GM12874 (cell line): ENCODE measurements around the gene LBHD2.

Source experiments
- TF ChIP-seq, protein P1 (sequence below): IDR thresholded peaks from 2 replicates; pipeline ENCODE4 v1.5.1; 2011; ENCODE audit warnings: low read depth, mild to moderate bottlenecking, control low read depth, low read length, moderate library complexity; ENCODE audit not compliant: insufficient read depth

Gene LBHD2

DNA sequence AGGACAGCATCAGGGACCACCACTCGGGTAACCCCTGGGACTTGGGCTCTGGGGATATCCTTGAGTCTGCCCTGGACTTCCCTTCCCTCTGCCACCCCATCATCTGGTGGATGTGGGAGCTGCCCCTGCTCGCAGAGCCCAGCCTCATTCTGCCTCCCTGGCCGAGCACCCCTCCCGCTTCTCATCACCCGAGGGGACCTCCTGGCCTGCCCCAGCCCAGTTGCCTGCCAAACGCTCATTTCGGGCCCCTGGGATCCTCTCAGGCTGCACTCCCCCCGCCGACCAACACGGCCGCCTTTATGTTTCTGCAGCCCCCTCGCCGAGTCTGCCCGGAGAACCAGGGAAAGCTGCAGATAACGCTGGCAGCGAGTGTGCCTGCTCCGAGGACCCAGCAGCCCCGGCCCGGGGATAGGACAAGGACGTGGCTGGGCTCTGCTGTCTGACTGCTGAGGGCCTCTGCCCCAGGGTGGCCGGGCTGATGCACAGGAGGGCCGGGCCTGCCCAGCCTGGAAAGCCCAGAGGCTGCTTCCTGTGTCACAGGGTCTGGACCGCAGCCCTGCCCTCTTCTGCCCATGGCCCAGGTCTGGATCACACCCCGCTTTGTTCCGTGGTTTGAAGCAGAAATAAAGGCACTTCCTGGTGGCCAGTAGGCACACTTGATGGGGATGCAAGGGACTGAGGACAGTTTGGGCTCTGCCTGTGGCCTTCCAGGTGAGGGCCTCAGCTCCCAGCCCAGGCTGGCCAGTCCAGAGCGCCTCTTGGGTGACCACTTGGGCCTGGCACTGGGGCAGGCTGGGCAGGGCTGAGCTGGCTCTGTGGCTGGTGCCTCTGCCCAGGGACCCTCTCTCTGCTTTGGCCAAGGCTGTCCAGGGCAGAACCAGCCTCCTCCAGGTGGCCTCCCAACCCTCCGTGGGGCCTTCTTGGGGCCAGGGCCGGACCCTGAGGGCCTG, 5.7 kb downstream of the LBHD2 start:
- TF ChIP-seq, protein P1, sequence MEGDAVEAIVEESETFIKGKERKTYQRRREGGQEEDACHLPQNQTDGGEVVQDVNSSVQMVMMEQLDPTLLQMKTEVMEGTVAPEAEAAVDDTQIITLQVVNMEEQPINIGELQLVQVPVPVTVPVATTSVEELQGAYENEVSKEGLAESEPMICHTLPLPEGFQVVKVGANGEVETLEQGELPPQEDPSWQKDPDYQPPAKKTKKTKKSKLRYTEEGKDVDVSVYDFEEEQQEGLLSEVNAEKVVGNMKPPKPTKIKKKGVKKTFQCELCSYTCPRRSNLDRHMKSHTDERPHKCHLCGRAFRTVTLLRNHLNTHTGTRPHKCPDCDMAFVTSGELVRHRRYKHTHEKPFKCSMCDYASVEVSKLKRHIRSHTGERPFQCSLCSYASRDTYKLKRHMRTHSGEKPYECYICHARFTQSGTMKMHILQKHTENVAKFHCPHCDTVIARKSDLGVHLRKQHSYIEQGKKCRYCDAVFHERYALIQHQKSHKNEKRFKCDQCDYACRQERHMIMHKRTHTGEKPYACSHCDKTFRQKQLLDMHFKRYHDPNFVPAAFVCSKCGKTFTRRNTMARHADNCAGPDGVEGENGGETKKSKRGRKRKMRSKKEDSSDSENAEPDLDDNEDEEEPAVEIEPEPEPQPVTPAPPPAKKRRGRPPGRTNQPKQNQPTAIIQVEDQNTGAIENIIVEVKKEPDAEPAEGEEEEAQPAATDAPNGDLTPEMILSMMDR, result no peak

- TF ChIP-seq, protein P1, result no peak
Measured at GRCh38 chr14:103090481-103091020, 6.5 kb downstream of the LBHD2 start.

DNA sequence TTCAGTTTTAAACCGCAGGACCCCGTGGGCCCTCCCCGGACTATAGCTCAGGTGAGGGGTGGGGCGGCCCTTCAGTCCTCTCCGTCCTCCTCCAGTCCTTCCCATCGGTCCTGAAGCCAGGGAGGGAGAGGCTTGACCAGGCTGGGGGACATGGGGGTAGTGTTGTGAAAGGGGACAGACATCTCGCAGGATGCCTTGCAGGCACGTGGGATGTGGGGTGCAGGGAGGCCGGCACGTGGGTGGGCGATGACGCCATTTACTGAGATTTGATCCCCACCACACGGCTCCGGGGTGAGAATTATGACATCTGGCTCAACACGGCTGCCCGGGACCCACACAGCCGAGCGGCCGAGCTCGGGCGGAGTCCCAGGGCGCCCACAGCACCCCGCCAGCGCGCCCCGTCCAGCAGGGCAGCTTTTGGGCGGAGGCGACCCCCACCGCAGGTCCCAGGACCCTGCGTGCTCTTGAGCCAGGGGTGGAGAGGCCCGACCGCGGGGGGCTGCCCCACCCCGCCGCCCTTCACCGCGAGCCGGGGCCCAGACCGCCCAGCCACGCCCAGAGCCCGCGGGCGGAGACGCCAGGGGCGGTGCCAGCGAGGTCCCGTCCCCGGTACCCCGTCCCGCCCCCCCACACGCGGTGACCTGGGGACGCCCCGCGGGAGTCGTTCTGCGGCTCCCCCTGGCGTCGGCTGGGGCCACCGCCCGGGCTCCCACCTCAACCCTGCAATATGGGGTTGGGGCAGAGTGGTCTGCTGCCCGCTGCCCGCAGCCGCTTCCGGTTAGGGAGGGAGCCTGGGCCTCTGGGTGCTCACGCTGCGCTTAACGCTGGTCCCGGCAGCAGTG, 7.3 kb downstream of the LBHD2 start:
- TF ChIP-seq, protein P1, result peak; percentile 77

- TF ChIP-seq, protein P1, result no peak
Measured at GRCh38 chr14:103091883-103092222, 7.8 kb downstream of the LBHD2 start.

DNA sequence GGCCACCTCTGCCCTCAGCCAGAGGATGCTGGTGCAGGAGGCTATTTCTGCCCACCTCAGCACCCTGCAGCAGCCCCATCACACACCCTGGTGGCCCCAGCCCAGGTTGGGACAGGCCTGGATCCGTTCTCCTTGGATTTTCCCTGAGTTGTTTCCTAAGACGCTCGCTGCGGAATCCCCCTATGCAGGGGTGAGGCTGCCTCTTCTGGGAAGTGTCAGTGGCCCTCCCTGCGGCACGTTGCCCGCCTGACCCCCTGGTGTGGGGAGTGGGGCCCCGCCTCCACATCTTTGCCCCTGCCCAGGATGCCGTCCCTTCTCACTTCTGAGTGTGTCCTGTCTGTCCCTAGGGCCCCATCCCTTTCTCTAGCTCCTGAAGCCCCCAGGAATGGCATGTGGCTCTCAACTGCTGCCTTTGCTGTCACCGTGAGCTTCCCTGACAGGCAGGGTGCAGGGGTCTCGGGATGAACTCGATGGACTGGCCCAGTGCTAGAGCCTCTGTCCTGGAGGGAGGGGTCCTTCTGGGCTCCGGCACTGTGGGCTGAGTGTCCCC, 9.9 kb downstream of the LBHD2 start:
- TF ChIP-seq, protein P1, result no peak

DNA sequence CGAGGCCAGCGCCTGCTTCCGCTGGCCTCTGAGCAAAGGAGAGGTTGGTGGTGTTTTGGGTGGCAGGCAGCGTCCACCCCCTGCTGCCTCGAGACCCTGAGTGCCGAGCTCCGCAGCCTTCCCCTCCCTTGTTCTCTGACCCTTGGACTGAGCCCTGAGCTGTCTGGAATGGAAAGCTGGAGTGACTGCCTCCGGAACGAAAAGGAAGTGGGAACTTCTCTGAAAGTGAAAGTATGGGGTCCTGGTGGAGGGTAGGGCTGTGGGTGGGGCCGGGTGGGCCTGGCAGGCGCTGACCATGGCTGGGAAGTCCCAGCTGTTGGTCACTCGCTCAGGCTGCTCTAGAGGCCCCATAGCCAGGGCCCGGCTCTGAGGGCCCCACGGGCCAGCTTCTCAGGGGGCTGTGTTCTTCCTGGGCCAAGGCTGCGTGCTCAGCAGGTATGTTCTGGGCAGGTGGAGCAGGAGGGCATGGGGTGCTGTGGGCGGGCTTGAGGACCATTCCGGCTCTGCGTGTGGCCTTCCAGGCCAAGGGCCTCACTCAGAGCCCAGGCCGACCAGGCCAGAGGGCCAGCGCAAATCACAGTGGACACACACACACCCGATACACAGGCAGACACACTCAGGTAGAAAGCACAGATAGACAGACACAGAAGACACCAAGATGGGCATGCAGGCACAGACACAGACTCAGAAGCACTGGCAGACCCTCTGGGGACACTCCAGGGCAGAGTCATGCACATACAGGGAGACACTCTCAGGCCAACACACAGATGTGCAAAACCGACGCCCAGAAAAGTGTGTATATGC, 10.6 kb downstream of the LBHD2 start, which contains the start of gene EXOC3L4:
Gene EXOC3L4, plus strand, starts transcription at position 320 of the 804 bp plus-strand sequence. CDS start 5,495 bp downstream, outside the sequence.
- TF ChIP-seq, protein P1, result no peak
